HG02759 (cell line): ENCODE data around the gene METTL6.
"Not testable (repeated sequence)": the region's sequence is repeated elsewhere in the genome, so short reads cannot be mapped to it uniquely, and the experiment has no call there.

ENCODE experiments used
- ATAC-seq: cut with Tn5 transposase; IDR thresholded peaks from one replicate; pipeline ENCODE4 v1.9.1; 2021; ENCODE audit warnings: mild to moderate bottlenecking, moderate library complexity; ENCODE audit not compliant: unreplicated experiment

The METTL6 gene, protein sequence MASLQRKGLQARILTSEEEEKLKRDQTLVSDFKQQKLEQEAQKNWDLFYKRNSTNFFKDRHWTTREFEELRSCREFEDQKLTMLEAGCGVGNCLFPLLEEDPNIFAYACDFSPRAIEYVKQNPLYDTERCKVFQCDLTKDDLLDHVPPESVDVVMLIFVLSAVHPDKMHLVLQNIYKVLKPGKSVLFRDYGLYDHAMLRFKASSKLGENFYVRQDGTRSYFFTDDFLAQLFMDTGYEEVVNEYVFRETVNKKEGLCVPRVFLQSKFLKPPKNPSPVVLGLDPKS

GRCh38 chr3:15427182-15427880 lies at the start of gene METTL6, which contains the start of gene EAF1:
TSS of gene METTL6 (minus strand) at chr3:15427544. CDS start at chr3:15426511, 1,033 bp downstream.
TSS of gene EAF1 (plus strand) at chr3:15427598. CDS start at chr3:15427780, 182 bp downstream.
- peak; percentile 95 for ATAC-seq

GRCh38 chr3:15476378-15476777 lies 49.0 kb upstream of the METTL6 start:
- no peak for ATAC-seq

GRCh38 chr3:15475161-15475560 lies 47.8 kb upstream of the METTL6 start:
- no peak for ATAC-seq

- ATAC-seq, result no peak
Measured at GRCh38 chr3:15471861-15472260, 44.5 kb upstream of the METTL6 start.

- ATAC-seq, result no peak
Measured at GRCh38 chr3:15470849-15471248, 43.5 kb upstream of the METTL6 start.

DNA sequence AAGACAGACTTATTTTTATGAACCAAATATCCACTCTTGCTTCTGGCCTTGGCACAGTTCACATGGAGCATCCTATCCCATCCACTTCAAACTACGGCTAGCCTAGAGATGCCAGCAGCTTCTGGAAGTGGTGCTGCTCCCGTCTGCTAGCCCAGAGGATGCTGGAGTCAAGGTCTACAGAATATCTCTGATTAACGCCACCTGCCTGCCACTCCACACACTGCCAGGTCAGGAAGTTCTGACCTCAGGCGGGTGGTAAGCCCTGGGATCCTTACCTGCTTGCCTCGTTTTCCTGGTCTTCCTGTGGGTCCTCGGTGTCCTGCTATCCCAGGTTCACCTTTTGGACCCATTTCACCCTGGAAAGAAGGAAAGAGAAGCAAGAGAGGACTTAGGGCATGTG lies 42.9 kb upstream of the METTL6 start:
- ATAC-seq, result no peak

GRCh38 chr3:15467227-15468181 lies 40.2 kb upstream of the METTL6 start:
- no peak for ATAC-seq

DNA sequence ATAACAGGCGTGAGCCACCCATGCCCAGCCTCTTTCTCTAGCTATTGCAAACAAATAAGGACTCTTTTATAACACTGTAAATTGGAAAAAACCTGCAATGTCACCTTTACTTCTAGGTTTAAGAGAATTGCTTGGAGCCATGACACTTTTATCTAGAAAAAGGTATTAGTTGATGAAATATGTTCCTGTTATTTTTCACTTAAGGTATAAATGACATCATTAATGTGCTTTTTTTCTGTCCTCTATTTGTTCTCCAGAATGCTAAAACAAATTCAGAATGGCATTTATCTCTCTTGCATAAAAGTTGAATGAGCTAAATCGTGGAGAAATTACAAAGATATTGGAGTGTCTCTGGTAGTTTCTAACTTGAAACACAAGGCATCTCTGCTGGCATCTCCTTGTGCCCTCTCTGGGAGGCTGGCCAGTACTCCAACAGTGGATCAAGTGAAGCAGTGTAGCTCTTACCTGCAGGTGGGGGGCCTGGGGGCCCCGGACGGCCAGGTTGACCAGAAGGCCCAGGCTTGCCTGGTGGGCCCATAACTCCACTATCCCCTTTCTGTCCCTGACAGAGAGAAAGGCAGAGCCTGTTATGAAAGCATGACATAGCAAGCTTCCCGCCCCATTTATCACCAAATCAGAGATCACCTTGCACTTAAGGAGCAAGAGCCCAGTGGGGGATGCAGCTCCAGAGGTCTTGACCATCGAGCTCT lies 38.7 kb upstream of the METTL6 start:
- ATAC-seq, result no peak

DNA sequence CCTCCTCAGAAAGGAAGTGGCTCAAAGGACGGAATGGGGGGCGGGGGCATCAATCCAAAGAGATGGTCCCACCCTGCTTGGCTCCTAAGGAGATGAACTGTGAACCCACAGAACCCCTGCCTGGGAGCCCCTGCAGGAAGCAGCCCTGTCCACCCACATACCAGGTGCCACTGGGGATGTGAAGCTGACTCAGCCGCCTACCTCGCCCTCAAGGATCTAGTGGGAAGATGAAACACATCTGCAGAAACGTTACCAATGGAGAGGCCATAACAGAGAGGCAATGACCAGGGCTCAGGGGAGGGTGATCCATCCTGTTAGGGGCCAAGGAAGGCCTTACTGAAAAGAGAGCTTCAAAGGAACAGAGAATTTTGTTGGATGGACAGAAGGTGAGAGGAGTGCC lies 35.1 kb upstream of the METTL6 start:
- ATAC-seq, result no peak

DNA sequence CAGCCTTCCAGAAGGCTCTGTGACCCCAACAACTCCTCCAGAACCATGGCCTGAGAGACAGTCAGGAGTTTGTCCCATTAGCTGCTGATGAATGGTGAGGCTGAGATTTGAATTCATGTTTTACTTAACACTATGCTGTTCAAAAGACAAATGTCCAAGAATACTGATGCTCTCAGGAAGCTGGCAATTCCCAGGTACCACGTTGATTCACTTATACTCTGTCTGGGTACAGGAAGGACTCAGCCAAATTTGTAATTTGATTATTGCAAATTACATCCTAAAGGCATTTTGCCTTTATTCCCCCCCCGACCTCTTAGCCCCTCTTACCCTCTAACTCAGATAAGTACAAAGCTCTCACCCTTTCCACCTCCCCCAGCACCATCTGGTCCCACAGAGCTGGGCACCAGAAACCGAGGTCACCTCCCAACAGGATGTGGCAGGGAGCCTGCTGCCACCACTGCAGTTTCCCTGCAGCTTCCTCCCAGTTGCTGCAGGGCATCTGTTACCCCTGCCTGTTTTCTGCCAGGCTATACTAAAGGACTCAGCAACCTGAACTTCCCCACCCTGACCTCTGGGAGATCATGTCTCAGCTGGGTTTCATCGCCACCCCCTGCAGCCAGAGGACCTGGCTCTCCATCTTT lies 33.7 kb upstream of the METTL6 start:
- no peak for ATAC-seq

GRCh38 chr3:15458212-15458780 lies 31.0 kb upstream of the METTL6 start:
- ATAC-seq, result no peak

- ATAC-seq, result not testable (repeated sequence)
Measured at GRCh38 chr3:15456915-15457314, 29.6 kb upstream of the METTL6 start.

DNA sequence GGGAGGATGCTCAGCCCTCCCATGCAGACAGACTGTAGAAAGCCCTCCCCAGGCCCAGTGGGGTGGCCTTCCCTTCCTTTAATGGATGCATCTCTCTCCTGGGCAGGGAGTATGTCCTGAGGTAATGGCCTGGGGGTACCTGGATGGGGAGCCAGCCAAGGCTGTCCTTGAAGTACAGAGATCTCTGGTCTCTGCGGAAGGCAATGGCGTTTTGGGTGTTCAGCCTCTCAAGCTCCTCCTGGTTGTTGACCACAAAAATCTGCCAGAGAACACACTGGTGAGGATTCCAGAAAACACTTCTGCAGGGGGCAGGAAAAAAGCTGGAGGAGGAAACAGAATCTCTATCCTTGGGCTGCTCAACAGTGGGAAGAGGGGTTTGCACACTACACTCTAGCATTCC lies 29.0 kb upstream of the METTL6 start:
- ATAC-seq, result no peak

DNA sequence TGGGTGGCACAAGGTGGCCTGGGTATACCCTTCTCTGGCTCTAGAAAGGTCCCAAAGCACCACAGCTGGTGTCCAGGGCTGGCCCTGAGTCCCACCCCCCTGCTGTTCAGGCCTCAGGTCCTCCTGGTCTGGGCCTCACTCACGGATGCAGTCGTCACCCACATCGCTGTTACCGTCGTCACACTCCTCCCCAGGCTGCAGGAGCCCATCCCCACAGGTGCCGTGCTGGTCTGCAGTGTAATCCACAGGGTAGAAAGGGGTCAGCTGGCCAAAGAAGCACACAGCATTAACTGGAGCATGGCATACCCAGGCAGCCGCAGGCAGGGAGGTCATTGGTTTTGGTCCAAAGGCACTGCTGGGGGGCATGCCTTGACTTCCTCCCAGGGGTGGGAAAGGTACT lies 28.4 kb upstream of the METTL6 start:
- no peak for ATAC-seq

- ATAC-seq, result no peak
Measured at GRCh38 chr3:15454965-15455364, 27.6 kb upstream of the METTL6 start.

DNA sequence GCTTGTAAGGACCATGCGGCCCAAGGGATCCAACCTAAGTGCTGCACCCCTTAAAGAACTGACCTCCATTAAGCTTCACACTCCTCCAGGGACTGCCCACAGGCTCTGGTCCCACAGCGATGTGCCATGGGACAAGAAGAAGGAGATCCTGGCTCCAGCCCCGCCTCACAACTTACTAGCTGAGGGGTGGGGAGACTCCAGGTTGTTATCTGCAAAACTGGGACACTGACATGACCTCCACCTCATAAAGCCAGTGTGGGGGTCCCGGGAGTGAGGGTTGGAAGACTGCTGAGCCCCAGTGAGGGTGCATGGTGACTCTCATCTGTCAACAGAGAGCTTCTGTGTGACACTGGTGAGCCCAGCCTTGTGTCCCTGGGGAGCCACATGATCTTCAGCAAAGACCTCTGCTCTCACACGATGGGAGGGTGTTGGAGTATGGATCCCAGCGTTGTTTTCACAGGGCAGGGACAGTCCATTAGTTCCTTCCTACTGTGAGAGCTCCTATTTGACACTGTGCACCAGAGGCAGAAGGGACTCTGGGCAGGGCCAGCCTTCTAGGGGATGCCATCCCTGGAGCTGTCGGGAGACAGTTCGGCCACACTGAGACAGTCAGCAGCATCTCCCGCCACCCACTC lies 26.8 kb upstream of the METTL6 start:
- ATAC-seq, result no peak

- no peak for ATAC-seq
Measured at GRCh38 chr3:15453501-15453900, 26.2 kb upstream of the METTL6 start.

- no peak for ATAC-seq
Measured at GRCh38 chr3:15452961-15453360, 25.6 kb upstream of the METTL6 start.

DNA sequence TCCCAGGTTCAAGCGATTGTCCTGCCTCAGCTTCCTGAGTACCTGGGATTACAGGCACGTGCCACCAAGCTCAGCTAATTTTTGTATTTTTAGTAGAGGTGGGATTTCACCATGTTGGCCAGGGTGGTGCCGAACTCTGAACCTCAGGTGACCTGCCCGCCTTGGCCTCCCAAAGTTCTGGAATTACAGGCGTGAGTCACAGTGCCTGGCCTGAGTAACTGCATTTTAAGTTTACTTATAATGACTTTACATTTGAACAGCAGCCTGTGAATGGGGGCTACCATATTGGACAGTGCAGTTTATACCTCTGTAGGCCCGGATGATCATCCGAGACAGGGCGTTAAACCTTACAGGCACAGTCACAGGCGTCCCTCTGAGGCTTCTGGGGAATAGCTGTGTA lies 24.8 kb upstream of the METTL6 start:
- ATAC-seq, result no peak
